Ectodermal cell (in vitro differentiated cells): ENCODE data around the gene XPNPEP2.

ENCODE experiments used
- H3K27ac ChIP-seq: 2 replicates; pipeline ENCODE4 v1.7.0; 2013; ENCODE audit warnings: mild to moderate bottlenecking, low read depth, low read length; ENCODE audit not compliant: insufficient read depth, poor library complexity, severe bottlenecking
- H3K27me3 ChIP-seq: 2 replicates; pipeline ENCODE4 v1.7.0; 2013; ENCODE audit warnings: mild to moderate bottlenecking, low read length; ENCODE audit not compliant: insufficient read depth, control insufficient read depth, poor library complexity, severe bottlenecking
- H3K36me3 ChIP-seq: one replicate; pipeline ENCODE4 v1.7.0; 2013; ENCODE audit warnings: low read length; ENCODE audit not compliant: control insufficient read depth, insufficient read depth
- H3K4me1 ChIP-seq: one replicate; pipeline ENCODE4 v1.7.0; 2013; ENCODE audit warnings: low read length; ENCODE audit not compliant: control insufficient read depth, insufficient read depth
- H3K4me3 ChIP-seq: 2 replicates; pipeline ENCODE4 v1.7.0; 2013; ENCODE audit warnings: low read depth, low read length, control low read depth; ENCODE audit not compliant: insufficient read depth
- H3K9me3 ChIP-seq: 2 replicates; pipeline ENCODE4 v1.7.0; 2013; ENCODE audit warnings: mild to moderate bottlenecking, low read length, moderate library complexity; ENCODE audit not compliant: control insufficient read depth
- WGBS, 2 experiments: methylation state at CpG; one replicate each; pipeline ENCODE4 v1.1.7; 2013; ENCODE audit warnings: missing lambda C conversion rate in 2 of 2; 5-methylcytosine and 5-hydroxymethylcytosine counted together

XPNPEP2 gene

DNA sequence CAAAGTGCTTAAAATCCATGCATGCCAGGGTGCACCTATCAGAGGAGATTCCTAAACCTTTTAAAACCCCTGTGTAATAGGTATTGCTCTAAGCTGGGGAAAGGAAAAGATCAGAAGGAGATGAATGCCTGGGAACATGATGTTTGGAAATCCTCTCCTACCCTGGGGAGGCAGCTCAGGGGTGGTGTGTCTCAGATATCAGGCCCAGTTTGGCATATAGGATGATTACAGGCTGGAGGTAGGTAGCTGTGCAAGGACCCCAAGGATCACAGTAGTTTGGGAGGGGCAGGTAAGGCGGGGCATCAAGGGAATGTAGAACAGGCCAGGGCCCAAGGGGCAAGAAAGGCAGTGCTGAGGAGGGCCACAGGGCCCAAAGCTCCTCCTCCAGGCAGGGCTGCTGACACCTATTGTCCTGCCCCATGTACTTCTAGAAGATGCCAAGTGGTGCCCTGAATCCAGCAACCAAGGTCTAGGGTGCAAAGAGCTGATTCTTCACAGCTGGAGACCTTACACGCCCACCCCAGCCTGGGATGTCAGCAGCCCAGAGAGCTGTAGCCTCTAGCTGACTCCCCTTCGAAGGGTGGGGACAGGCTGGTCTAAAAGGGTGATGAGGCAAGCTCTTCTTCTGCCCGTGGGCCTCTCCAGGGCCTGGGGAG lies 58.6 kb downstream of the XPNPEP2 start:
- H3K4me3 ChIP-seq: no peak overlapping the region
- no peaks in the 10 kb centered on the region for H3K27me3 ChIP-seq
- no peak overlapping the region for H3K27ac ChIP-seq
- H3K9me3 ChIP-seq: no peaks in the 10 kb centered on the region
- H3K36me3 ChIP-seq: no peaks in the 10 kb centered on the region
- WGBS, 2 experiments: 93 to 94% methylated on average over 4 of the region's 4 CpGs
- H3K4me1 ChIP-seq: no peaks in the 10 kb centered on the region

- no peaks in the 10 kb centered on the region for H3K36me3 ChIP-seq
- no peak overlapping the region for H3K4me3 ChIP-seq
- peaks cover 1% of the 10 kb centered on the region for H3K4me1 ChIP-seq
- 93 to 100% methylated on average over 3 of the region's 3 CpGs for WGBS, 2 experiments
- no peaks in the 10 kb centered on the region for H3K9me3 ChIP-seq
- H3K27ac ChIP-seq: no peak overlapping the region
- H3K27me3 ChIP-seq: no peaks in the 10 kb centered on the region
Measured at GRCh38 chrX:129798456-129798855, 59.7 kb downstream of the XPNPEP2 start.

DNA sequence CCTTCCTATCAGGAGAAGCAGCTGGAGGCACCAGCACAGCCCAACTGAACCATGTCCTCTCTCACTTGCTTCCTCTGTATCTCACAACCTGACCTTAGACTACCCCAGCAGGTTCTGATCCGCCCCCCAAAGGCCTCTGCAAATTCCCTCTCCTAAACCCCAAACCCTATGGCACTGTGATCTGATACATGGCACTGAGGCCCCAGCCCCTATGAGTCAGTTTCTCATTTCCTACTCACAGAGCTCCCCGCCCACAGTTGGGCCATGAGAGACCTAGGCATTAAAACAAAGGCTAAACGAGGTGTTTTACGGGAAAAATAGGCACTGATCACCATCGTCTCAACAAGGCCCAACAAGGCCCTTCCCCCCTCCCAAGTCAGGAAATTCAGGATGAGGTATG lies 60.1 kb downstream of the XPNPEP2 start:
- Histone ChIP-seq H3K36me3 (no peaks in the 10 kb centered on the region), H3K27ac (no peak overlapping the region), H3K27me3 (no peaks in the 10 kb centered on the region), H3K4me3 (no peak overlapping the region), H3K4me1 (peaks cover 3% of the 10 kb centered on the region), H3K9me3 (no peaks in the 10 kb centered on the region)
- 80 to 88% methylated on average over 5 of the region's 5 CpGs for WGBS, 2 experiments

GRCh38 chrX:129800186-129800585 lies 61.4 kb downstream of the XPNPEP2 start:
- H3K27me3 ChIP-seq: no peaks in the 10 kb centered on the region
- 97 to 100% methylated on average over 3 to 4 of the region's 4 CpGs for WGBS, 2 experiments
- H3K36me3 ChIP-seq: no peaks in the 10 kb centered on the region
- no peak overlapping the region for H3K27ac ChIP-seq
- H3K9me3 ChIP-seq: no peaks in the 10 kb centered on the region
- H3K4me1 ChIP-seq: peaks cover 3% of the 10 kb centered on the region
- no peak overlapping the region for H3K4me3 ChIP-seq

GRCh38 chrX:129802863-129803262 lies 64.1 kb downstream of the XPNPEP2 start:
- whole genome bisulfite sequencing, 2 experiments: 80 to 83% methylated on average over 1 of the region's 1 CpG
- no peak overlapping the region for H3K27ac ChIP-seq
- no peaks in the 10 kb centered on the region for H3K36me3 ChIP-seq
- no peaks in the 10 kb centered on the region for H3K27me3 ChIP-seq
- H3K4me3 ChIP-seq: no peak overlapping the region
- H3K9me3 ChIP-seq: no peaks in the 10 kb centered on the region
- H3K4me1 ChIP-seq: peaks cover 3% of the 10 kb centered on the region

- Histone ChIP-seq H3K27me3 (no peaks in the 10 kb centered on the region), H3K9me3 (no peaks in the 10 kb centered on the region), H3K4me3 (no peak overlapping the region), H3K27ac (no peak overlapping the region), H3K4me1 (peaks cover 3% of the 10 kb centered on the region), H3K36me3 (peaks cover 7% of the 10 kb centered on the region)
- 95 to 100% methylated on average over 3 to 4 of the region's 4 CpGs for WGBS, 2 experiments
Measured at GRCh38 chrX:129804806-129805205, 66.0 kb downstream of the XPNPEP2 start.

DNA sequence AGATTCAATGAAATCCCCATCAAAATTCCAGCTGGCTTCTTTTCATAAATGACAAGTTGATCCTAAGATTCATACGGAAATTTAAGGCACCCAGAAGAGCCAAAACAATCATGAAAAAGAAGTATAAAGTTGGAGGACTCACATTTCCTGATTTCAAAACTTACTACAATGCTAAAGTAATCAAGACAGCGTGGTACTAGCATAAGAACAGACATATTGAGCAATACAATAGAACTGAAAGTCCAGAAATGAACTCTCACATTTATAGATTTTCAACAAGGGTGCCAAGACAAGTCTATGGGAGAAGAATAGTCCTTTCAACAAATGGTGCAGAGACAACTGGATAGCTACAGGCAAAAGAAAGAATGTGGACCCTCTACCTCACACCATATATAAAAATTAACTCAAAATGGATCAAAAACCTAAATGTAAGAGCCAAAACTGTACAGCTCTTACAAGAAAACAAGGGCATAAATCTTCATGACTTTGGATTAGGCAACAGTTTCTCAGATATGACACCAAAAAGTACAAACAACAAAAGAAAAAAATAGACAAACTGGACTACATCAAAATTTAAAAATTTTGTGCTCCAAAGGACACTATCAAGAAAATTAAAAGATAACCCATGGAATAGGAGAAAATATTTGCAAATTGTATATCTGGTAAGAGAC lies 69.5 kb downstream of the XPNPEP2 start:
- H3K4me3 ChIP-seq: no peak overlapping the region
- H3K36me3 ChIP-seq: peaks cover 7% of the 10 kb centered on the region

GRCh38 chrX:129808829-129809796 lies 70.3 kb downstream of the XPNPEP2 start:
- Histone ChIP-seq H3K36me3 (peaks cover 7% of the 10 kb centered on the region), H3K27ac (no peak overlapping the region), H3K4me3 (no peak overlapping the region), H3K4me1 (no peaks in the 10 kb centered on the region), H3K27me3 (no peaks in the 10 kb centered on the region), H3K9me3 (no peaks in the 10 kb centered on the region)
- 89 to 98% methylated on average over 5 to 6 of the region's 7 CpGs for WGBS, 2 experiments

More for the DNA sequence above, 69.5 kb downstream of the XPNPEP2 start:
- no peak overlapping the region for H3K27ac ChIP-seq
- H3K27me3 ChIP-seq: no peaks in the 10 kb centered on the region
- peaks cover 3% of the 10 kb centered on the region for H3K4me1 ChIP-seq
- WGBS, 2 experiments: 100% methylated on average over 2 of the region's 2 CpGs; no CpG with 5 or more reads in 1 of the 2 experiments
- H3K9me3 ChIP-seq: no peaks in the 10 kb centered on the region

GRCh38 chrX:129813662-129814368 lies 75.0 kb downstream of the XPNPEP2 start:
- peaks cover 7% of the 10 kb centered on the region for H3K36me3 ChIP-seq
- no peaks in the 10 kb centered on the region for H3K9me3 ChIP-seq
- no peaks in the 10 kb centered on the region for H3K4me1 ChIP-seq
- H3K27me3 ChIP-seq: no peaks in the 10 kb centered on the region
- no peak overlapping the region for H3K27ac ChIP-seq
- WGBS, 2 experiments: 85 to 96% methylated on average over 4 to 5 of the region's 6 CpGs
- no peak overlapping the region for H3K4me3 ChIP-seq
